NCI-H2196 treated with DMSO at 0.1 percent for 48 hours (cell line): ENCODE results near the gene SHROOM3.

Experiments used
- DNase-seq: peaks from one replicate; lab custom pipeline; 2025; ENCODE audit not compliant: unreplicated experiment; lab: John Stamatoyannopoulos, UW

SHROOM3 gene

DNA sequence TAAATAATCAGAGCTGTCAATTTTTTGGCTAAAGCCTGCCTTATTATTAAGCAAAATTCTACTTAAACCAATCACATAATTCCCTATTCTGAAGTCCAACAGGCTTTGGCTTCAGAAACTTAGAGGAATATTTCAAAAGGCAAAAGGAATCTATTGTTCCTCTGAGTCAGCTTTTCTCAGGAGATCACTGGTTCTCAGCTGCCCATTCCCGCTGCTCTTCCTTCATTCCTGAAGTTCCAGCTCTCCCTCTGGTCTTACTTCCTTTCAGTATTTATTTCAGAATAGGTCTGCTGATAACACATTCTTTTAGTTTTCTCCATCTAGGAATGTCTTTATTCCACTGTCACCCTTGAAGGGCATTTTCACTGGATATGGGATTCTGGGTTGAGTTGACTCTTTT is 329.2 kb downstream of the SHROOM3 start:
- no peak for DNase-seq

DNA sequence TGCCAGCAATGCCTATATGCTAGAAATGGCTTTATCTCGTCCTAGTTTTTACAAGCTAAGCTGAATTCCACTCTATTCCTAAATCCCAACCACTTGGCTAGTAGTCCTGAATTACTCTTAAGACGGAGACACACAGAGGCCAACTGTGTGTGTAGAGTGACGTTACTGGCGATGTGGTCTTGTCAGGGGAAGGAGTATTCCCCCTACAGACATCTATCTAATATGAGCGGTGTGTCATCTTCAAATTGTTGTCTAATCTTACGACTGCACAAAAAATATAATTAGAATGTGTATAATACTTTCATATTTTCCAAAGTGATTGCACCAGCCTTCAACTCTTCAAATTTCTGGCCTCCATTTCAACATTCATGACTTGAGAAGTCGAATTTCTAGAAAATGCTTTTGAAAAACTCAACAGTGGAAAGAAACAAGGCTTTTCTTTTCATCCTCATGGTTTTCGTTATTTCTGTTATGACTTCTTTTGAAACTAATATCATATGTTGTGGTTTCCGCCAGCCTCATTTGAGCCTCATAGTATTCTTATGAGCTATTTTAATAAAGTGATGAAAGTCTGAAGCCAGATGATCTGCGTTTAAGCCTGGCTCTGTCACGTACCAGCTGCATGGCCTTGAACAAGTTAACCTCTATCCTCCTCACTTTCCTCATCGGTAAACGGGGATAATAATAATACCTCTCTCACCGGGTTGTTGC is 330.6 kb downstream of the SHROOM3 start:
- DNase-seq, result no peak

- DNase-seq, result no peak
These were observed 333.0 kb downstream of the SHROOM3 start for GRCh38 chr4:76767983-76768382.

GRCh38 chr4:76772498-76773106 is 337.6 kb downstream of the SHROOM3 start:
- DNase-seq, result no peak

- DNase-seq, result no peak
These were observed 338.7 kb downstream of the SHROOM3 start for GRCh38 chr4:76773766-76774165.

DNA sequence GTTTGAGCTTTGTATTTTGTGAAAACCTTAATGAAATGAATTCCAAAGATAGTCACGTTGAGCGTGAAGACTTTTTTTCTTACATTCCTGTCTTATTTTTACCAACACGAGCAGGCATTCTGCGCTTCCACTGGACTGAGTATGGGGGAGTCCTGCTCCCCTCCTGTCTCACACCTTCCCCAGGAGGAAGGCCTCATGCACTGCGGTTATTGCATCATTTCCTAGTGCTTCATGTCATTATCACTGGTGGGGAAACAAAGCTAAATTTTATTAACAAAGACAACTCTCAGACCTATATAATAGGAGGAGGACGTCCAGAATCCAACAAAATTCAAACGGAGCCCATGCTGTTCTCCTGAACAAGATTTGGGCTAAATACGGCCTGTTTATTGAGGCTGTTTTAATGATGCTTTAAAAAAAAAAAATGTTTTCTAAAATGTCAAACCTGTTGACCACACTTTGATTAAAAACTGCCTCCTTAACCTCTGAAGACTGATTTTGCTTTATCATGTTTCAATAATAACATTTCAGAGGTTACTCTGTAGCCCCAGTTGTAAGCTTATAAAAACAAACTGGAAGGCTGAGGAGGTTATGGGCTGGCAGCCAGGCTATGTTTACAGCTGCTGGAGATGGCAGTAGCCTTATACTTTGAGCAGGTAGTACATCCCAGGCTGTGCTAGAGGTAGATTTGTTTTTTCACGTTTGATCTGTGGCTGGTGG is 344.9 kb downstream of the SHROOM3 start:
- DNase-seq, result no peak

DNA sequence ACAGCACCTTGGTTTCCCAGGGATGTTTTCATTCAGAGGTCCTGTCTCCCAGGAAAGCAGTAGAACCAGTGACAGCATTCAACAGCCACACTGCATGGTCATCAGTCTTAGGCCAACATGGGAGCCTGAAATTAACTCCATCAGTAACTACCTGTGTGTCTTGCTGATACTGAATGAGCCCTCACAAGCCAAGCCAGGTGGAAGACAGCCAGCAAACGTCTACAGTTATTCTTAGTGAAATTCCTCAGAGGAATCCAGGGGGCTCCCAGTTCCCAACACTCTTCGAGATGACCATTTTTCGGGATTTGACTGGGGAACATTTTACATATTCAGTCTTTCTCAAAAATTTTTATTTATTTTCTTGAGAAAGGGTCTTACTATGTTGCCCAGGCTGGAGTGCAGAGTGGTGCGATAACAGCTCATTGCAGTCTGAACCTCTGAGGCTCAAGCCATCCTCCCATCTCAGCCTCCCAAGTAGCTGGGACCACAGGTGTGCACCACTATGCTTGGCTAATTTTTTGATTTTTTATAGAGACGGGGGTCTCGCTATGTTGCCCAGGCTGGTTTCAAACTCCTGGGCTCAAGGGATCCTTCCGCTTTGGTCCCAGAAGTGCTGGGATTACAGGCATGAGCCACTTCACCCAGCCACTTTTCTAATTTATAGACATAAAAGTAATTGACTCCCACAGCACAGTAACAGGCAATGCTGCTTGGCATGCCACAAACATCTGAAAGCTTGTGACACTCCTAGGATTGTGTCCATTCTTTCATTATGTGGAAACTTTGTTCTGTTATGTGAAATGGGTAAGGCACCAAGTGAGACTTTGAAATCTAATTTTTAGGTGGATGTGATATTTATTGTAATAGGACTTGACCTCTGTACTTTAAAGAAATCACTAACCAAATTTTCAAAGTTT is 346.0 kb downstream of the SHROOM3 start:
- no peak for DNase-seq

DNA sequence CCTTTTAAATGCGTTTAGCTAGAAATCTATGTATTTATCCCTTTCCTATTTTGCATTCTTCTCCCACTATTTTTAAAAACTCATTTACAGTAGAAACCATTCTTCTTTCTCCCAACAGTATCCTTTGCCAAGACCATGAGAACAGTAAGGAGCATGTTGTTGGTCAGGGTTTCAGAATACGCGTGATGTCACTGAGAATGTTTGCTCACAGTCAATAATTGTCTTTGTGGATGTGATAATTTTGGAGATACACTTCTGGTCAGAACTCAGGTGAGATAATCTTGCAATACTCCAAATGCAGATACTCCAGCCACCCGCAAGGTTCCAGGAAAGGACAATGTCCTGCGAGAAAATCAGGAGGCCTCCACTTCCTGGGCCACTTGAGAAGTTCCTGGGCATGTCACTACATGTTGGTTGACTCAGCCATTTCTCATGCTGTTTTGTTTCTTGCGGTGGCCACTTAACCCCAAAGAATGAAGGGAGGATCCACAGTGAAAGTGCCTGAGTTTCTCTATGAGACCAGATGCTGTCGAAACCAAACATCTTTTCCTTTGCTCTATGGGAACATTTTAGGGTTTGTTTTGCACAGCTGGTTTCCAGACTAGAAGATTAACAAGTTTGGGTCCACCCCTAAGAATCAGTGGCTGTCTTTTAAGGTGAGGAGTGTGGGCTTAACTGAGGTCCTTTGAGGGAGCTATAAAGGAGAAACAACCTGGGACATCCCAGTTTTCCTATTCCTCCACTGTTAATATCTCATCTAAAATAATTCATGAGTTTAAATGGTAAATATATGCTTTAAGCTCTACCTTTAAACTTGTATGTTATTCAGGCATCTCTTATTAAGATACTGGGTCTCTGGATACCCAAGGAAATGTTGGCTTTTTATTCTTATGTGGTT is 346.9 kb downstream of the SHROOM3 start:
- DNase-seq, result peak; percentile 70

DNA sequence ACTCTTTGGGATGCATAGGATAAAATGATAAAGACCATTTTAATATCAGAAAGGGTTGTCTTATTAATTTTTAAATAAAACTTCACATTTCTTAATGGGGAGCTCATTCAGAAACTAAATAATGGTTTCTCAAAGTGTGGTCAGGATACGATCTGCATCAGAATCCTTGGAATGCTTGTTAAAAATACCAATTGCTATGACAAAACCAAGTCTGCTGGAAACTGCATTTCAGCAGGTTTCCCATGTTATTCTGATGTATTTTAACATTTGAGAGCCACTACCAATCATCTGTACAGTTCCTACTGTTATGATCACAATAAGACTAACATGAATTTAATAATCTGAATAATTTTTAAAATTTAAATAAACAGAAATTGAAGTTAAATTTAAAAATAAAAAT is 347.8 kb downstream of the SHROOM3 start:
- DNase-seq, result no peak

DNA sequence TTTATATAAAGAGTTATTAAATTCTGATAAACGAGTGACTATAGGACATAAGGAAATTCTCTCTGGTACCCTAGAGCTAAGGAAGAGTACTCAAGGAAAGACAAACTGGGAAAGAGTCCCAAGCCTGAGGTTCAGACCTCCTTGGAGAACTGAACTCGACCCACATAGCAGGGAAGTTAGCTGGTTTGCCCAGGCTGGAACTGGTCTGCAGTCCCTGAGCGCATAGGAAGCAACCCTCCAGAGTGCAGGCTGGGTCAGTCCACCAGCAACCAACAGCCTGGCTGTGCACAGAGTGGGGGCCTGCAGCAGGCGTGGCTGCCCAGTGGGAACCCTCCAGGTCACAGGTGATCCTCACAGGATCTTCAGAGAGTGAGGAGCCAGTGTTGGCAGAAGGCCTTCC is 348.8 kb downstream of the SHROOM3 start:
- no peak for DNase-seq

DNA sequence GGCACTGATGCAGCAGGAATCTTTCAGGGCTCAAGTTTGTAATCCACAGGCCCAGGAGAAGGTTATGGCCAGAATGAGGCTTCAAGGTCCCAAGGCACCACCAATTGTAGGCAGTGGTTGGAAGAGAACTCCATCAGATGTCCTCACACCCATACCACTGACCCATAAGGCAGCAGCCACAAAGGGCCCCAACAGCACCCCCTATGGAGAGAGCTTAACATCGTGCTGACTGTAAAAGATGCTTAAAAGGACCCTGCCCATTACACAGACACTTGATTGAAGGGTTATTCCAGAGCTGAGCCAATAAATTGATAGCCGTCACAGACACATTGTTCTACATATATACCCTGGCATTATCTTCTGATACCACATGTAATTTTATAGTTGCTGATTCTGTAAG is 349.2 kb downstream of the SHROOM3 start:
- DNase-seq, result no peak

DNA sequence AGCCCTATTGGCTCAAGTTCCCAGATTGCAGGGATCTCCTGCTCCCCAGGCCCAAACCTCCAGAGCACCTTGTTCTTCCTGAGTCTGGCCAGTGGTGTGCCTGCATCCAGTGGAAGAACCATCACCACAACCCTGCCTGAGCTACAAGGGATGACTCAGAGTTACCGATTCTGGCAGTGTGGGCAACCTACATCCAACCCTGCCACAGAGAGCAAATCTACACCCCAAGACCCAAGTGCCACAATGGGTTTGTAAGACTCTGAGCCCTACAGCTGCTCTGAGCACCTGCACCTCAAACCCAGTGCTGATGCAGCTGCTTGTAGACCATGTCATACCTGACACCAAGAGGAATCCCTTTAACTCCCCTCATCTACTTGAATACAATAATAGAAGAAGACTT is 352.9 kb downstream of the SHROOM3 start:
- no peak for DNase-seq

DNA sequence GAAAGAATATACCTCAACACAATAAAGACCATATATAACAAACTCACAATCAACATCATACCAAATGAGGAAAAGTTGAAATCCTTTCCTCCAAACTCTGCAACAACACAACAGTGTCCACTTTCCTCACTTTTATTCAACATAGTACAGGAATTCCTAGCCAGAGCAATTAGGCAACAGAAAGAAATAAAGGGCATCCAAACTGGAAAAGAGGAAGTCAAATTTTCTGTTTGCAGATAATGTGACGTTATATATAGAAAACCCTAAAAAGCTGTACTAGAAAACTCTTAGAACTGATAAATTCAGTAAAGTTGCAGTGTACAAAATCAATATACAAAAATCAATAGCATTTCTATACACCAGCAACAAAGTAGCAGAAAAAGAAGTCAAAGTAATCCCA is 355.3 kb downstream of the SHROOM3 start:
- no peak for DNase-seq

- no peak for DNase-seq
These were observed 356.4 kb downstream of the SHROOM3 start for GRCh38 chr4:76791479-76791878.

- DNase-seq, result no peak
These were observed 357.4 kb downstream of the SHROOM3 start for GRCh38 chr4:76792418-76792817.

GRCh38 chr4:76795243-76795642 is 360.2 kb downstream of the SHROOM3 start:
- no peak for DNase-seq

DNA sequence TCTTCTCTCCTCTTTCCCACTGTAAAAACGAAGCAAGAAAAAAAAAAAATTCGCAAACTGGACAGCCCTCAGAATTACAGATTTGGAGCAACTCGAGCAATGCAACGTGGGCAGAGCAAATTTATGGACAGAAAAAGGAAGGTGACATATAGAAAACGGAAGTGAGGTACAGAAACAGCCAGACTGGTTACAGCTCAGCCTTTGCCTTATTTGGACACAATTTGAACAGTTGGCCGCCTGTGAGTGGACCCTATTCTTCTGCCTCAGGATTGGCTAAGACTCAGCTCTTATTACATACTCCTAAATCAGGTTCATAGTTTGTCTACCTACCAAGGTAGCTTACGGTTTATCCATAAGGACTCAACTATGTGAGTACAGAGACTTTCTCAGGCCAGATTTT is 364.1 kb downstream of the SHROOM3 start:
- DNase-seq, result no peak

DNA sequence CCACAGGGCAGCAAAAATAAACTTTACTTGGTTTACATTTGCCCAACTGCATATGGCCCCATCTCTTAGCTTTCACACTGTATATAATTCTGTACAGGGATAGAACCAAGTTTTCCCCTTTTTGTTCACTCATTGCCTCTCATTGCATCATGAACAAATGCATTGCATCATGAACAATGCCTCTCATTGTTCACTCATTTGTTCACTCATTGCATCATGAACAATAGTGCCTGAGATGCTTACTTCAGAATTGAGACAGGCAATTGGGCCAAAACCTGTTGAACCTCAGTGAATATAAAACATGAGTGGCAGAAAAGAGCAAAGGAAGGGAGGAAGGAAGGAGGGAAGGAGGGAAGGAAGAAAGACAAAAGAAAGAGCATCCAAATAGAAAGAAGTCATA is 364.7 kb downstream of the SHROOM3 start:
- no peak for DNase-seq

DNA sequence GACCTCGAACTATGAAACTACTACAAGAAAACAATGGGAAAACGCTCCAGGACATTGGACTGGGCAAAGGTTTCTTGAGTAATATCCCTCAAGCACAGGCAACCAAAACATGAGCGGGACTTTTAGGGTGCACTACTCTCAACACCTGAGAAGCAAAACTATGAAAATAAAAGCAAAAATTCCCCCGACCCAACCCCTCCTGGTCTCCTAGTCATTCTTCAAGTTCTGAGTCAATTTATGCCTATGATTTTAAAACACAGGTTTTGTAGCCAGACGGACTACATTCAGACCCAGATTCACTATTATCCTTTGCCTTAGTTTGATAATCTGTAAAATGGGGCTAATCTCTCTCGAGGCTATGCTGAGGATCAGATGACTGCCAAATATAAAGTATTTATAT is 365.9 kb downstream of the SHROOM3 start:
- DNase-seq, result no peak

DNA sequence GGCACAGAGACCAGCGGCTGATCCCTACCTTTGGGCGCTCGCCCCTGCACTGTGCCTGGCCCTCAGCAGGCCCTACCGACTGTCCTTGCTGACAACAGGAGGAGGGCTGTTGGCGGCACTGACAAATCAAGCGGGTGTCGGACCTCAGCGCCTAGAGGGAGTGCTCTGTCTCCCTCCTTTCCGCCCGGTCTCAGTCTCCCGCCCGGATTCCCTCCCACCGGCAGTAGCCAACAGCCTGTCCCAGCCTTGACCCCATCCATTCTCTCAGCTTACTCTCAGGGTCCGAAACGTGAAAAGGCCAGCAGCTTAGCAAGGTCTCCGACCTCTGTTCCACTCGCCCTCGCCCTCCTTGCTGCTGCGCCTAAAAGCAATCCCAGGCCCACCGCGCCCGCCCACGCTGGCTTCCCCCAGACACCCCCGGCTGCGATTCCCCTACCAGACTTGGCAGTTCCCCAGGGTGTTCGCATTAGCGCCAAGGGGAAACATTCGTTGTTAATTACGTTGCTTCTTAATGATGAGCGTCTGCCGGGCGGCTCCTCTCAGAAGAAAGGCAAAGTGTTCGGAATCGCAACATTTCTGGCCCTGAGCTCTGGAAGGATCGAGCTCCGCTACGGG is 366.7 kb downstream of the SHROOM3 start:
- no peak for DNase-seq
